OCI-LY1 (cell line): Measurements from ENCODE around the gene CAPN7.
"Not testable (repeated sequence)": the region's sequence is repeated elsewhere in the genome, so short reads cannot be mapped to it uniquely, and the experiment has no call there.

Experiments
- H2AFZ ChIP-seq: fragments of 200-600 bp; sonication (generic), shearing (Covaris generic); 2 replicates; pipeline ENCODE4 v1.6.0; 2014; ENCODE audit warnings: antibody characterized with exemption, mild to moderate bottlenecking, low read length
- H3F3A ChIP-seq: fragments of 200-600 bp; sonication (generic), shearing (Covaris generic); 2 replicates; pipeline ENCODE4 v1.6.0; 2014; ENCODE audit warnings: mild to moderate bottlenecking, antibody characterized with exemption, low read length, moderate library complexity; ENCODE audit not compliant: insufficient read depth
- H3K27ac ChIP-seq: fragments of 200-600 bp; sonication (generic); 2 replicates; pipeline ENCODE4 v1.5.1; 2014; ENCODE audit warnings: low read length, mixed run types, mild to moderate bottlenecking, low read depth; ENCODE audit not compliant: poor library complexity, severe bottlenecking
- H3K27me3 ChIP-seq: fragments of 200-600 bp; sonication (generic); 2 replicates; pipeline ENCODE4 v1.6.0; 2014; ENCODE audit warnings: antibody characterized with exemption, mild to moderate bottlenecking, low read length, moderate library complexity; ENCODE audit not compliant: insufficient read depth
- H3K36me3 ChIP-seq: fragments of 200-600 bp; sonication (generic); 2 replicates; pipeline ENCODE4 v1.6.1; 2014; ENCODE audit warnings: mild to moderate bottlenecking, antibody characterized with exemption, low read length, moderate library complexity, mixed read lengths; ENCODE audit not compliant: insufficient read depth
- H3K4me1 ChIP-seq: fragments of 200-600 bp; sonication (generic); 2 replicates; pipeline ENCODE4 v1.5.1; 2014; ENCODE audit warnings: mild to moderate bottlenecking, low read length, moderate library complexity; ENCODE audit not compliant: insufficient read depth, severe bottlenecking
- H3K4me2 ChIP-seq: fragments of 200-600 bp; sonication (generic), shearing (Covaris generic); 2 replicates; pipeline ENCODE4 v1.6.1; 2014; ENCODE audit warnings: low read length
- H3K4me3 ChIP-seq: fragments of 200-600 bp; sonication (generic); 2 replicates; pipeline ENCODE4 v1.5.1; 2014; ENCODE audit warnings: low read length, low read depth, mild to moderate bottlenecking, mixed read lengths; ENCODE audit not compliant: poor library complexity, severe bottlenecking
- H3K79me2 ChIP-seq: fragments of 200-600 bp; shearing (Covaris generic); 2 replicates; pipeline ENCODE4 v1.6.1; 2016; ENCODE audit warnings: mixed run types, low read length, mixed read lengths; ENCODE audit not compliant: insufficient read depth
- H3K9ac ChIP-seq: fragments of 200-600 bp; sonication (generic), shearing (Covaris generic); 2 replicates; pipeline ENCODE4 v1.6.1; 2014; ENCODE audit warnings: mild to moderate bottlenecking, low read length, mixed read lengths
- H3K9me2 ChIP-seq: fragments of 200-600 bp; sonication (generic), shearing (Covaris generic); 2 replicates; pipeline ENCODE4 v1.6.1; 2014; ENCODE audit warnings: low read depth, mild to moderate bottlenecking, low read length, mixed read lengths
- H3K9me3 ChIP-seq: fragments of 200-600 bp; shearing (Covaris generic); 2 replicates; pipeline ENCODE4 v1.6.1; 2014; ENCODE audit warnings: low read length, mixed read lengths
- H4K20me1 ChIP-seq: fragments of 200-600 bp; sonication (generic), shearing (Covaris generic); 2 replicates; pipeline ENCODE4 v1.6.0; 2016; ENCODE audit warnings: mild to moderate bottlenecking, low read length; ENCODE audit not compliant: insufficient read depth
- CTCF ChIP-seq: fragments of 200-600 bp; sonication (generic), shearing (Covaris generic); IDR thresholded peaks from 2 replicates; pipeline ENCODE4 v1.5.1; 2017; ENCODE audit warnings: mild to moderate bottlenecking, antibody characterized with exemption, low read length, moderate library complexity, mixed read lengths
- EZH2 ChIP-seq: fragments of 200-600 bp; sonication (generic), shearing (Covaris generic); IDR thresholded peaks from 2 replicates; pipeline ENCODE4 v1.8.0; 2017; ENCODE audit warnings: borderline replicate concordance, mixed run types, mild to moderate bottlenecking, antibody characterized with exemption, low read length, moderate library complexity, mixed read lengths

The CAPN7 gene

GRCh38 chr3:15165061-15165460 is 41.0 kb upstream of the CAPN7 start:
- H3K9me2 ChIP-seq, result no peaks in the 10 kb centered on the region
- no peaks in the 10 kb centered on the region for H4K20me1 ChIP-seq
- no peak overlapping the region for H3K4me3 ChIP-seq
- no peaks in the 10 kb centered on the region for H3K9me3 ChIP-seq
- H2AFZ ChIP-seq, result no peak overlapping the region
- H3K9ac ChIP-seq, result no peak overlapping the region
- no peaks in the 10 kb centered on the region for H3K4me1 ChIP-seq
- no peaks in the 10 kb centered on the region for H3F3A ChIP-seq
- no peaks in the 10 kb centered on the region for H3K27me3 ChIP-seq
- H3K36me3 ChIP-seq, result no peaks in the 10 kb centered on the region
- TF ChIP-seq EZH2 (no peak), CTCF (no peak)
- H3K79me2 ChIP-seq, result no peaks in the 10 kb centered on the region
- H3K4me2 ChIP-seq, result no peak overlapping the region
- no peak overlapping the region for H3K27ac ChIP-seq

GRCh38 chr3:15166391-15166790 is 39.7 kb upstream of the CAPN7 start:
- not testable (repeated sequence) for H3K9ac ChIP-seq, H2AFZ ChIP-seq, H3F3A ChIP-seq, H3K27ac ChIP-seq, H3K36me3 ChIP-seq, H4K20me1 ChIP-seq, H3K79me2 ChIP-seq, H3K4me2 ChIP-seq, H3K9me2 ChIP-seq, H3K9me3 ChIP-seq, H3K4me1 ChIP-seq, H3K27me3 ChIP-seq, H3K4me3 ChIP-seq

- Histone ChIP-seq H2AFZ (no peak overlapping the region), H3K4me1 (no peaks in the 10 kb centered on the region), H3K4me2 (no peak overlapping the region), H3K9me2 (no peaks in the 10 kb centered on the region), H3F3A (no peaks in the 10 kb centered on the region), H3K36me3 (no peaks in the 10 kb centered on the region), H3K4me3 (no peak overlapping the region), H3K27me3 (peaks cover 3% of the 10 kb centered on the region; the same call in 1 of the 2 replicates), H4K20me1 (no peaks in the 10 kb centered on the region), H3K79me2 (no peaks in the 10 kb centered on the region), H3K9me3 (no peaks in the 10 kb centered on the region), H3K27ac (no peak overlapping the region), H3K9ac (no peak overlapping the region)
- TF ChIP-seq CTCF (no peak), EZH2 (no peak)
Measured at GRCh38 chr3:15171096-15171495, 35.0 kb upstream of the CAPN7 start.

- H3K4me1 ChIP-seq, result no peaks in the 10 kb centered on the region
- no peaks in the 10 kb centered on the region for H3K79me2 ChIP-seq
- H3K9ac ChIP-seq, result no peak overlapping the region
- H3K9me3 ChIP-seq, result no peaks in the 10 kb centered on the region
- no peak overlapping the region for H3K4me3 ChIP-seq
- no peak overlapping the region for H2AFZ ChIP-seq
- TF ChIP-seq EZH2 (no peak), CTCF (no peak)
- no peaks in the 10 kb centered on the region for H3K9me2 ChIP-seq
- no peak overlapping the region for H3K27ac ChIP-seq
- H3K36me3 ChIP-seq, result no peaks in the 10 kb centered on the region
- H4K20me1 ChIP-seq, result no peaks in the 10 kb centered on the region
- H3K4me2 ChIP-seq, result no peak overlapping the region
- peaks cover 3% of the 10 kb centered on the region; the same call in 1 of the 2 replicates for H3K27me3 ChIP-seq
- no peaks in the 10 kb centered on the region for H3F3A ChIP-seq
Measured at GRCh38 chr3:15172806-15173205, 33.2 kb upstream of the CAPN7 start.
